Epithelial cell of proximal tubule (primary cell): ENCODE data around the gene HELZ. TPM values are rescaled to one million over a fixed set of nuclear protein-coding genes. Genes with fewer than 3 reads are reported as not detected.

Source experiments
- DNase-seq: peaks from one replicate; pipeline ENCODE4 v3.0.0-alpha.2; 2011; ENCODE audit warnings: low read depth
- H3K4me3 ChIP-seq: 2 replicates; pipeline ENCODE4 v1.5.1; 2011; ENCODE audit warnings: low read depth, mild to moderate bottlenecking, low read length
- CTCF ChIP-seq: conservative IDR thresholded peaks from 2 replicates; pipeline ENCODE4 v1.5.1; 2012; ENCODE audit warnings: low read depth, mild to moderate bottlenecking, low read length
- total RNA-seq: library from RNA; depleted of rRNA; stranded (reverse); fragments of >200 nt; gene quantifications from 2 replicates; pipeline ENCODE4 v1.2.3, GENCODE V29; 2015

HELZ gene
- total RNA-seq, 1 donor from 2014 or later = 31.1 TPM

- H3K4me3 ChIP-seq = no peak overlapping the region
- DNase-seq = no peak
- no peak for TF ChIP-seq CTCF
Observed at GRCh38 chr17:67051837-67052236, 193.2 kb downstream of the HELZ start.

GRCh38 chr17:67051155-67051538, 193.8 kb downstream of the HELZ start:
- no peak overlapping the region for H3K4me3 ChIP-seq
- no peak for DNase-seq
- no peak for TF ChIP-seq CTCF

DNA sequence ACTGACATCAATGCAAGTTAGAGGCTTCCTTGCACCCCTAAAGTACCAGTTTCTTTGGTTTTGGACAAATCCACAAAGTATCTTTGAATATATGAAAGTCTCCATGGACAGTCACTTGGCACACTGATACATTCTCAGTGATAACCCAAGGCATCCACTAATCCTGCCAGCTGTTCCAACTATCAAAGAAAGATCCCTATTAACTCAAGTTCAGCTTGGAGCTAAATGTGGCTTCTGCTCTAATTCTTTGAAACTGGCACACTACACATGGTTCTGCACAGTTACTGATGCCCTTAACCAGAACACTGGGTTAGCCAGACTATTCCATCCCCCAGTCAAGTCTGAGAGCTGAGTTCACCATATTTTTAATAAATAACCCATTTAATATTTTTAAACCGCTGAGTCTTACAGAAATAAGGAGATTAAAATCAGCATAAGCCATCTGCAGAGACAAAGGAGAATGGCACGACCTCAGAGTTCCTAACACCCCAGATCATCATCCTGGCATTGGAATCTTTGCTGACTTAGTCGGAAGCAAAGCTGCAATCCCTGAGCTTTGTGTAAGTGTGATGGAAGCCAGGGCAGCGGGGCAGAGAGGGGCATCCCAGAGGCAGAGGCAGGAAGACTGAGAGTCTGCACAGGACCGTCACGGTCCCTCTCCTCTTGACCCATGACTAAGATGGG, 194.4 kb downstream of the HELZ start:
- no peak for DNase-seq
- H3K4me3 ChIP-seq = no peak overlapping the region
- TF ChIP-seq CTCF = no peak

GRCh38 chr17:67050066-67050465, 194.9 kb downstream of the HELZ start:
- DNase-seq = no peak
- no peak for TF ChIP-seq CTCF
- H3K4me3 ChIP-seq = no peak overlapping the region

- TF ChIP-seq CTCF = no peak
- no peak for DNase-seq
- no peak overlapping the region for H3K4me3 ChIP-seq
Observed at GRCh38 chr17:67049025-67049739, 195.8 kb downstream of the HELZ start.

DNA sequence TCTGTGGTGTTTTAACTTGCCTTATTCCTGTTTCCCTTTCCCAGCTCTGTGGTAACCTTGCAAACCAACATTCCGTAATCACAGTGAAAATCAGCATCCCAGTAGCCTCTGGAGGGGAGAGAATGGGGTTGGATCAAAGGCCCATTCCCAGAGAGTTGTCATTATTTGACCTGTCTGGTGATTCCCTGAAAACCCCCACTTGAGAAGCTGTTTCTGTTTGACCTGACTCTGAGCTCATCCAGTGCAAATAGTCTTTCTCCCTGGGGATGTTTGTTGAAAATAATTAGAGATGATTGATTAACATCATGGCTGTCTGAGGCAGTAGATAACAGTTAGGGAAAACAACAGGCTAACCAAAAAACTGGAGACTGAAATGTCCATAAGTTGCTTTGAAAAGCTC, 197.6 kb downstream of the HELZ start:
- DNase-seq = no peak

More for the DNA sequence above, 197.6 kb downstream of the HELZ start:
- no peak overlapping the region for H3K4me3 ChIP-seq
- no peak for TF ChIP-seq CTCF
